ENCODE measurements around the gene GMPR.

- TF ChIP-seq POLR2A (IDR thresholded peaks at IDR 0.05) = no peak
- no peak for TF ChIP-seq POLR2AphosphoS5 (IDR thresholded peaks at IDR 0.05)
- no peak for TF ChIP-seq CTCF (IDR thresholded peaks at IDR 0.05)
- no peak for TF ChIP-seq EP300 (IDR thresholded peaks at IDR 0.05)
Measured at GRCh38 chr6:16254535-16254934, 16.1 kb downstream of the GMPR start.
